GM21737 (cell line): ENCODE results near the gene CHST3.

Experiments
- ATAC-seq: cut with Tn5 transposase; IDR thresholded peaks from one replicate; pipeline ENCODE4 v1.9.1; 2021; ENCODE audit warnings: mild to moderate bottlenecking, moderate library complexity; ENCODE audit not compliant: unreplicated experiment

CHST3 gene

DNA sequence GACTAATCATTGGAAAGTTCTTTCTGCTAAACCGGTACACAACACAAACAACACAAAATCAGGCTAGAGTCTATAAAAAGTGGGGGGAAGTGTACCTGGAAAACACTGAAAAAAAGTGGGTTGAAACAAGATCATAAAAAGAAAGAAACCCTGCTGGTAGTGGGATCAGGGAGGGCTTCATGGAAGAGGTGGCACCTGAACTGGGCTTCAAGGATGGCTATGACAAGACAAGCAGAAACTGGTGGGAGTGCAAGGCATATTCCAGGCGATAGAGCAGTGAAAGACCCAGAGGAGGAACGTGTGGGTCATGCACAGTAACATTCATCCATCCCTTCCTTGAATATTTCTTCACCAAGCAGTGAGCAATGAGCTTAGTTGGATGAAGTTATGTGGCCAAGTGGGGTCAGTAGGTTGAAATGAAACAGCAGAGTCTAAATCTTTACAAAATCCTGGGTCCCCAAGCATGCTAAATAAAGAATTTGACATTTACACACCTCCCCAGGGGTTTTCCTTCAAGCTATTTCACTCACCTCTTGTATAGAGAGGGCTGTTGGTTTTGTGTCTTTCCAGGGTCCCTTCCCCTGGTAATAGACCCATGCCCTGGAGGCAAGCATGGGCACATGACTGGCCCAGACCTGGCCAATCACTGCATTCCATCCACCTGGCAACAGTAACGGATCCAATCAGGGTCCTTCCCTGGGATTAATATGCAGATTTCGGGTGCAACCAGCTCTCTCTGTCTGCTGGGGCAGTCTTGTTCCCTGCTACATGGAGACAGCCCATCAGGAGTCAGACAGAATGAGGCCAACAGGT is 86.0 kb downstream of the CHST3 start:
- ATAC-seq = no peak

DNA sequence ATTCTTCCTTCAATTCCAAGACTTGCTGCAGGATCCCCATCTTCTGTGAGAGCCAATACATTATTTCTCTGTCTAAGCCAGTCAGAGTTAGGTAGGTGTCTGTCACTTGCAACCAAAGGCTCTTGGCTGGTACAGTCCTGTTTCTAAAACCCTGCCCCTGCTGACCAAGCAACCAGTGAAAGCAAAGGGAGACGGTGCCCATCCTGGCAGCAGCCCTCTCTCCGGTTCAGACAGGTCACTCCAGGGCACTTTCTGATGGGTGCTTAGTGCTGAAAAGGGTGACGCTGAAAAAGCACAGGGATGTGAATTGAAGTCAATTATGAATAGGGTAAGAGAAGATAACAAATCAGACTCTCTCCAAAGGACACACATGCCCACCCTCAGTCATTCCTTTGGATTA is 86.7 kb downstream of the CHST3 start:
- no peak for ATAC-seq

DNA sequence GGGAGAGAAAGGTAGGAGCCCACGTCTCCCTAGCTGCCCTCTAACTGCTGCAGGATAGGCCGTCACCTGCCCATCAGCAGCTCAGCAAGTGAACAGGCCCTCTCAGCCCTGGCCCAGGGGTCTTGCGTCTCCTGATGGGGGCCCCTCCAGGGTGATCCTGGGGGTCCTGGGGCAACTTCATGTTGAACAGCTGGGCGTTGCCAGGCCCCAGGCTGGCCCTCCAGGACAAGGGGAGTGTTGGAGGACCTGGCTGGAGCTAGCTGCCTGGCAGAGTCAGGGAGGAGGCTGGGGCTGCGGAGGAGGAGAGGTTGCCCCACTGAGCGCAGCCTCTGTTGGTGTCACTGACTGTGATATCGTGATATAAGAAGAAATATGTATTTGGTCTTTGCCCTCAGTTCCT is 89.5 kb downstream of the CHST3 start:
- ATAC-seq = no peak

DNA sequence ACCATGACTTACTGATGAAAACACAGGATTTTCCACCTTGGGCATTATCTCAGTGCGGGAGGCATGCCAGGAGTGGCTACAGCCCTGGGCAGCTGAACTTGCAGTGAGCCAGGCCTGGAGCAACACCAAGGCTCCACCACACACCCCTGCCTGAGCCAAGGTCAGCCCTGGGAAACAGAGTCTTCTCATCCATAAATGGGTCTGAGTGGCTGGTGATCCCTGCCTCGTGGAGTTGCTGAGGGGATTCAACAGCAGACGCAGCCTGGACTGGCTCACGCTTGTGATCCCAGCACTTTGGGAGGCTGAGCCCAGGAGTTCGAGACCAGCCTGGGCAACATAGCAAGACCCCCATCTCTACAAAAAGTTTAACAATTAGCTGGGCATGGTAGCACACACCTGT is 91.9 kb downstream of the CHST3 start:
- ATAC-seq = no peak

DNA sequence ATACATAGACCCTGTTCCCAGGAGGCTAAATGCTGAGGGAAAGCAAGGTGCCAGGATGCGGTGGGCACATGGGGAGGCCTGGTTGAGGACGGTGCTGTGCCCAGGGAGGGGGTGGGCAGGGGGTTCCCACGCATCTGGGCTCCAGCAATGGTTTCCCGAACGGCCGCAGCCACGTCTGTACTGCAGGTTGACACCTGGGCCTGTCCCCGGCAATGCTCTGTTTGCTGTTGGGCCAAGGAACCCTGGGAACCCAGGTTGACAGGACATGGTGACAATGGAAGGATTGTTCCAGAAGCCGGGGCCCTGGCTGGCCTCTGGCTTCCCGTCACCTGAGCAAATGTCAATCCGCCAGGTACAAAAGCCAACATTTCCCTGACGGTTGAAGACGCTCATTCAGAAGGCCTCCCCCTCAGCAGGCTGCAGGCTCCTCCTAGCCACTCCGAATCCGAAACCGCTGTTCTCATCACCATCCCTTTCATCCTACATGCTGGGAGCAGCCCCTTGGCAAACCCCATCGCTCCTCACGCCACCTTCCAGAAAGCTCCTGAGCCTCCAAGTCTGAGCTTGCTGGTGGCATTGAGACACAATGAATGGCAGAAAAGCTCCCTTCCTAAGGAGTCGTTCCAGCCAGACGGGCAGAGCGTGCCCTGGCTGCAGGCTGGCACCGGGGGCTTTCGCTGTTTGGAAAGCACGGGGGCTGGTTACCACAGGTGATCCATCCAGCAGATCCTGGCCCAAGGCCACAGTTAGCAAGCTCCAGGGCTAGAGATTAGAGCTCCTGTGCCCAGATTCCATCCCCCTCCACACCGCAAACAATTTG is 92.9 kb downstream of the CHST3 start:
- no peak for ATAC-seq

DNA sequence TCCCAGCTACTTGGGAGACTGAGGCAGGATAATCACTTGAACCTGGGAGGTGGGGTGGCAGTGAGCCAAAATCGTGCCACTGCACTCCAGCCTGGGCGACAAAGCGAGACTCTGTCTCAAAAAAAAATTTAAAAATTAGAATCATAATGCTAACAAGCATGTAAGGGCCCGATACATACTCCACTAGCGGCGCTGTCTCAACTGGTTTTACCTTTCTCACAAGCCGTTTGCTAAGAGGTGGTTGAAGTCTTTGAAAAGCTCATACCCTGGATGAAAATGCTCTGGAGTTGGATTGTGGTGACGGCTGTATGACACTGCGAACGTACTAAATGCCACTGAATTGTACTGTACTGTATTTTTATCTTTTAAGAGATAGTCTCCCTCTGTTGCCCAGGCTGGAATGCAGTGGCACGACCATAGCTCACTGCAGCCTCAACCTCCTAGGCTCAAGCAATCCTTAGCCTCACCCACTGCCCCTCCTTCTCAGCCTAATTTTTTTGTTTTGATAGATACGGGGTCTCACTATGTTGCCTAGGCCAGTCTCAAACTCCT is 94.2 kb downstream of the CHST3 start:
- ATAC-seq = no peak

DNA sequence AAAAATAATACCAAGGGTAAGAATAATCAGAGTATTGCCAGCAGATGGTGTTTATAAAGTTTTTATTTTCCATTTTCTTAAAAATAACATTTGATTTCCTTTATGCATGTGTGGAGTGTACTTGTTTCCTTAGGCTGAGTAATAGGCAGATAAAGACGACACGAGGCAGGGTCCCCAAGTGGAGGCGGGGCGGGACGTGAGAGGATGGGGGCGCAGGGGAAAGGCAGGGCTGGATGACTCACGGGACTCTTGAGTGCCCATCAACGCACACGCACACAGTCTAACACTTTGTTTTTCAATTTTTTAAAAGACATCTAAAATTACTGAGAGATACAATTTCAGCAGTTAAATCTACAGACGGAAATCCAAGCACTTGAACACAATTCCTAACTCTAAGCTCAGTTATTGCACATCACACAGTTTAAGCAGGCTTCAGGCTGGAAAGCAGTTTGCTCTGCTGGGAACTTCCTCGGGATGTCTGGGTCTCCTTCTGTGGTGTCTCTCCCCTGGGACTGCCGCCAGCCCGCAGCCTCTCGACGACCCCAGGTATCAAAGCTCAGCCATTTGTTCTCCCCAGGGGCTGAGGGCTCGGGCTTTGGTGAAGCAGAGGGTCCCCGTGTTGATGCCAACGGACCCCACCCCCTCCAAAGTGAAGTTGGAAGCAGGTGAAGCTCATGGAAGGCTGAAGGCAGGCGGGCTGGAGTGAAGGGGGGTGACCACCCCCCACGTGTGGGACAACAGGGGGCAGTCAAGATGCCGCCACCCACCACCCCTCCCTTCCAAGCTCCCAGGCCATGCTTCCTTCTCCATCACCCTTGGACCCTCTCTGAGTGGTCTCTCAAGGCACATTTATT is 95.0 kb downstream of the CHST3 start:
- ATAC-seq = no peak

DNA sequence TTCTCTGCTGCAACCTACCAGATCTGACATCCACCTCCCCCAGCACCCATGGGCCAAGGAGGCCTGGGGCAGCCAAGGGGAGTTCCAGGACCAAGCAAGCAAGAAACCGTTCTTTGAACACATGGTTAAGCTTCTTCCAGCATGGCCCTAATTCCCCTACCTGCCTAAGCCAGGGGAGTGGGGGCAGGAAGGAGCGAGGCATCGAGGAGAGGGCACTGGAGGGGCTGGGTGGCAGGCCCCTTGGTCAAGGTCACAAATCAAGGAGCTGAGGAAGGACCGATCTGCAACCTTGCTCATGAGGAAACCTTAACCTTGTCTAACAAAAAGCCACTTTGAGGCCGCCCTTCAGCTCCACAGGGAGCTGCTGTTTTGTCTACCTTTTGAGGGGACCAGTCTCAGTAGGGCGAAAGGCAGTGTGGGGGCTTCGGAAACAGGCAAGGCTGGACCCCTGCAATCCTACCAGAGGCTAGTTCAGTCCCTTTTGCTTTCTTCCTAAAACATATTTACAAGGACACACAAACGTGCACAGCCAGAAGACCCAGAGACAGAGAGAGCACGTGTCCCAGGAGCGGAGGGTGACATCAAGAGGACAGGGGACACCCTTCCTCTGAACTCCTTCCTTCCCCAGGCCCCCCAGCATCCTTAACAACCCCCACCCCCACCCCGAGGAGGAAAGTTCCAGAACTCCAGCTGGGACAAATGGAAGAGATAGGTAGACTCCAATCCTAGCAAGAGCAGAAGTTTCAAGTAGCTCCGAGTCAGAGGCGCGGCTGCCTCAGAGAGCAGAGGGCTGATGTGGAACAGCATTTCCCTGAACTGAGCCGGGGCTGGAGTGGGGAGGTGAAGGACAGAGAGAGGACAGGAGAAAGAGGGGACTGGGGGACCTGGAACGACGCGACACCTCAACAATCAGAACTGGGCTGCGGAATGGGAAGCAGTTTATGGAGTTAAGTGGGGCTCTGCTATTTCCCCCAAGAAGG is 95.9 kb downstream of the CHST3 start:
- ATAC-seq = no peak

DNA sequence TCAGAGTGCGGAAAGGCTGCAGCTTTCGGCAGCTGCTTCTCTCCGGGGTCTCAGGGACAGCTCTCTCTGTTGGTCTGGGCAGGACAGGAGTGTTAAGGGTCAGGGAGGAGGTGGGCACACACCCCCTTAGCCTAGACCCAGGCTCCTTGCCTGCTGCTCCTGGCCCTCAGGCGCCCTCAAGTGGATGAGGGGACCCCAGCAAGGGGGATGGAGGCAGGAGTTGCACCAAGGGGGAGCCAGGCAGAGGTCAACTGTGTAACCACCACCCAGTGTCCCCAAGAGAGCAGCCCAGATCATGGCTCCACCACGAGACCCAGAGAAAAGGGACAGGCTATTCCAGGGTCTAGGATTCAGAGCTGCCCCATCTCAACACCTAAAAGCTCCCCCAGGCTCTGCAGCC is 97.3 kb downstream of the CHST3 start:
- ATAC-seq = no peak

DNA sequence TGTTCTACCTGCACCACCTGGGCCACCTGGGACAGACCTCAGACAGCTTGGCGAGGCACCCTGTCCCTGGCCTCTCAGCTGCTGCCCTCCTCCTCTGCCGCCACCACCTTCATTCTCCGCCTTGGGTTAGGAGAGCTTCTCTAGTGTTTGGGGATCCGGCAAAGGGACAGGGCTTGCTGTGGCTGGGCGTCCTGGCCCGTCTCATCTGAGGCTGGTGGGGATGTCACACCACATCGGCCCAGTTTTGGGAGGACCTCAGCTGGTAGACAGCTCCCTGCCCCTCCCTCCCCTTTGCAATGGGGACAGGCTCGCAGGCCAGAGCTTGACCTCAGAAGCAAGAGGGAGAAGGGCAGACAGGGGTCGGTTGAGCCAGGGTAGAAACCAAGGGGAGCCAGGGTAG is 97.7 kb downstream of the CHST3 start:
- no peak for ATAC-seq

DNA sequence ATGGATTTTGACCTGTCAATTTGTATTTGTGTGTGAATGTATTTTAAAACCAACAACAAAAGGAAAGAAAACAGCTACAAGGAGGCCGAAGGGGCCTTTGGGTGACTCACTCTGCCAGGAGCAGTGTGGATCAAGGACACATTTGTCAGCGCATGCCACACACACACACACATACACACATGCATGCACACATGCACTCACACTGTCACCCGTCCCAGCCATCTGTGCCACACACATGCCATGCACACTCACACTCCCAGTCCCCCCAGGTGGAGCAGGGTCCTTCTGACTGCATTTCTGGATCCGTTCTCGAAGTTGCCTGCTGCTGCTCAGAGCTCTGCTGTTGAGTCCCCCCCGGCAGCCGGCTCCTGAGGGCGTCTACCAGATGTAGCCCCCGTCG is 98.2 kb downstream of the CHST3 start:
- no peak for ATAC-seq
